ENCODE measurements around the gene IFT25.
A peak's percentile ranks its signal among the peaks of the same experiment; 100 is the strongest.

IFT25 gene

DNA sequence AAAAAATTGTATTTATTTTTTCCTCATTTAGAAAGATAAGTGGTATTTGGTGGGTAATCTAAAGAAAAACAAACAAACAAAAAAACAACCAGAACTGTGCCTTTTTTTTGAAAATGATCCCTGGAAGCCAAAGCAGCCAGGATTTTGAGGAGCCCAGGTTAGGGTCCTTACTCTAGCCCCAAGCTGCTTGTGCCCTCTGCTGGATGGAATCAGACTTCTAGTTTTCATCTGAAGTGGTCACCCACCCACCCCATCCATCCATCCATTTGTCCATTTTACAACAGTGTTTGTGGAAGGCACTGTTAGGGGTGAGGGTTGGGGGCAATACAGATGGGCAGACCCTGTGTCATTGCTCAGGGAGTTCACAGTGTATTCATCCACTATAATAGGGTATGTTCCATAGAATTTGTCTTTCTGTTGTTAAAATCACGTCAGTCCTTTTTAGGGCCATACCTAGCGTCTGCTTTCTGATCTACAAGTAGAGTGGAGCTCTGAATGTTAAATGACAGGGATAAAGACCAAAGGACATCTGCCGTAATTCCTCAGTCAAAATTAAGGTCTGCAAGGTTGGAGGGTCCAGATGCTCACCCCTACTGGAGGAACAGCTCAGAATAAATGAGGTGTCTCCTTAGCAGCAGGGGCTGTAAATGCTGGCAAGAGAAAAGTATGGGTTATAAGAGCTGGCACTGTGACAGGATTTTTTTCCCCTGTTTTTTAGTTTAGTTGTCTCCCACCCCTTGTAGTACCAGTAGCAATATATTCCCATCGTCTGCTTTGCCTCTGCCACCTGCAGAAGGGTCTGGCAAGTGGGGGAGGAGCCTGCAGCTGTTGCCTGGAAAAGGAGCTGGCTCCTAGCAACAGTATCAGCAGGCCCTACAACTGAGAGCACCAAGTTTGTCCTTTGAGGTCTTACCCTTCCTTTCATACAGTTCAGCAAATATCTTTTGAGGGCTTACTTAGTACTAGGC, 3.8 kb upstream of the IFT25 start:
- Histone ChIP-seq H3K27ac (ENCODE audit: low read depth, low read length) (no peak overlapping the region), H3K4me3 (ENCODE audit: low read length) (no peak overlapping the region), H3K4me1 (ENCODE audit: control insufficient read depth, insufficient read depth, low read length) (peaks cover 15% of the 10 kb centered on the region), H3K9ac (ENCODE audit: low read length) (no peak overlapping the region), H3K36me3 (ENCODE audit: control insufficient read depth, insufficient read depth, low read length) (peaks cover 3% of the 10 kb centered on the region), H3K27me3 (ENCODE audit: control insufficient read depth, insufficient read depth, low read length) (no peaks in the 10 kb centered on the region)

DNA sequence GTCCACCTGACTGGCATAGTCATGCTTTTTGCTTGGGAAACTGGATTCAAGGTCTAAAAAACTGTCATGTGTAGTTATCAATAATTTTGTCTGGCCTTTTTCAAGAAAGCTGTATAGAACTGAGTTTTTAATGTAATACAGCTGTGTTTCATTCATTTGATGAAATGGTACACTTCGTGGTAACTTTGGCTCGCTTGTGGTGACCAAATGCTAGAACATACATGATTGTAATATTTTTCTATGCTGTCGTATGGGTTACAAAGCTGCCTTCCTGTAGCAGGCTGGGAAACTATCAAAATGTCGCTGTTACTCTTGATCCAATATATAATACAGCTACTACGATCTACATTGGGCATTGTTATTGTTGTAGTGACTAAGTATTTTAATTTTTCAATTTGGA, 2.8 kb upstream of the IFT25 start:
- peaks cover 3% of the 10 kb centered on the region for H3K36me3 ChIP-seq (ENCODE audit: control insufficient read depth, insufficient read depth, low read length)
- H3K27ac ChIP-seq (ENCODE audit: low read depth, low read length), result no peak overlapping the region
- no peak overlapping the region for H3K4me3 ChIP-seq (ENCODE audit: low read length)
- peaks cover 11% of the 10 kb centered on the region for H3K4me1 ChIP-seq (ENCODE audit: control insufficient read depth, insufficient read depth, low read length)
- H3K9ac ChIP-seq (ENCODE audit: low read length), result no peak overlapping the region
- H3K27me3 ChIP-seq (ENCODE audit: control insufficient read depth, insufficient read depth, low read length), result no peaks in the 10 kb centered on the region

DNA sequence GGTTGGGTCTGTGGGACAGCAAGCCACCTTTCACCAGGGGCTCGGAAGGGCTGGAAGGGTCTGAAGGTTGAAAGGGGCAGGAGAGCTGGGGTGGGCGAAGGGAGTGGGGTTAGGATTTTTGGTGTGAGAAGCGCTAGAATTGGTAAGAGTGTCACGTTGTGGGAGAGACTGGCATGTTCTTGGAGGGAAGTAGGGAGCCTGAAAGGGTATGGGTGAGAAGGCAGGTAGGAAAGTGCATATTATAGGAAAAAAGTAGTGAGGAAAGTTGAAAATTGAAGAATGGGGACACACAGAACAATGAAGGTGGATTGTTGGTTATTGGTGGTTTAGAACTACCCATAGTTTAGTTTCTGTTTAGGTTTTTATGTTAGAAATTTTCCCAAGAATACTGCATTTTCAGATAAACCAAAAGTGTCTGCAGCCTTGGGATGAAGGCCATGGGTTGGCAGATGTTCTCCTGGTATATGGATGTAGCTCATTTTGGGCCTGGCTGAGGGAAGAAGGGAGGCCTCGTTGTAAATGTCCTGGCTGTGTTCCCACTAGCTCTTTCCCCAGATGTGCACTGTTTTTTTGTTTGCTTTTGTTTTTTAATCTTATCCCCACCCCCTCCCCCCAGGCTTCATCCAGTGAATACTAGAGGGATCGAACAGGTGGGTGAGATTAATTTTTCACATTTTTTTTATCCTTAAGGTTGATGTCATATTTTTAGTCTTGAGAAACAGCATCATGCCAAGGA, 1.8 kb upstream of the IFT25 start:
- Histone ChIP-seq H3K27ac (ENCODE audit: low read depth, low read length) (peak overlapping the region; percentile 88), H3K4me1 (ENCODE audit: control insufficient read depth, insufficient read depth, low read length) (peaks cover 11% of the 10 kb centered on the region), H3K4me3 (ENCODE audit: low read length) (peak overlapping the region; percentile 73), H3K36me3 (ENCODE audit: control insufficient read depth, insufficient read depth, low read length) (peaks cover 3% of the 10 kb centered on the region), H3K27me3 (ENCODE audit: control insufficient read depth, insufficient read depth, low read length) (no peaks in the 10 kb centered on the region), H3K9ac (ENCODE audit: low read length) (no peak overlapping the region)

DNA sequence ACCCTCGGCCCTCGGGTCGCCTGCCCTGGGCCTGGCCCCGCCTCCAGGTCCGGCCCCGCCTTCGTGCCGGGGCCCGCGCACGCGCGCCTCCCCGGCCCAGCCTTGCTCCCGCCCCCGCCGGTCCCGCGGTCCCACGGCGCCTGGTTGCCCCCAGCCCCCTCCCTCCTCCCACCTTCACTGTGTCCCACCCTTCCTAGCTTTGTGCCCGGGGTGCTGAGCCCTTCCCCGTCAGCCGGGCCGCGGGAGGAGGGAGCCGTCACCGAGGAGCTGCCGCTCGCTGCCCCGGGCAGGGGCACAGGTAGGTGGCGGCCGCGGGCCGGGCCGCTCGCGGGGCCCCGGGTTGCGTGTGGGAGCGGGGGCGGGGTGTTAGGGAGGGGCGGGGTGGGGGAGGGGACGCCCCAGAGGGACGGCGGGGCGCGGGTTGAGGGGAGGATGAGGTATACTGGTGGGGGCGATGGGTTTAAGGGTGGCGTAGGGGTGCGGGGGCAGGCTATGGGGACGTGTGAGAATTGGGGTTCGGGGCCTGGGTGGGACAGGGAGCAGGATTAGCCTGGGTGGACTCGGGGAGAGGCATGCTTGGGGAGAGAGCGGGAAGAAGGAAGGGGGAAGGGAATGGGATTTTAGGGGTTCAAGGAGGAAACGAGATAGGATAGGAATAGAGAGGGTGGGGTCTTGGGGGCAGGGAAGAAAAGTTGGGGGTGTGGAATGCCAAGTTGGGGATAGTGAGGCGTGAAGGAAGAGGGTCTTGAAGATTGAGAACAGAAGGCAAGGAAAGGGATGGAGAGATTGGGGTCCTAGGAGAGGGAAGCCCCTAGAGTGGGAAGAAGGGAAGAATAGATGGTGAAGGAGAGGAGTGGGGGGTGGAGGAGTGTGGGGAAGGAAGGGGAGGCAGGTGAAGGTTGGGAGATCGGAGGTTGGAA, 1.0 kb upstream of the IFT25 start, which contains the start of gene LRRC42:
Gene LRRC42 (plus strand): TSS at position 99 of the 920 bp plus-strand sequence. CDS start 5,650 bp downstream, outside the sequence.
- H3K27ac ChIP-seq (ENCODE audit: low read depth, low read length), result peak within 1 kb of the TSS; percentile 92
- no peaks in the 10 kb centered on the region for H3K36me3 ChIP-seq (ENCODE audit: control insufficient read depth, insufficient read depth, low read length)
- H3K4me3 ChIP-seq (ENCODE audit: low read length), result peak within 1 kb of the TSS; percentile 90
- H3K27me3 ChIP-seq (ENCODE audit: control insufficient read depth, insufficient read depth, low read length), result no peaks in the 10 kb centered on the region
- peaks cover 11% of the 10 kb centered on the region for H3K4me1 ChIP-seq (ENCODE audit: control insufficient read depth, insufficient read depth, low read length)
- H3K9ac ChIP-seq (ENCODE audit: low read length), result peak within 1 kb of the TSS; percentile 49

DNA sequence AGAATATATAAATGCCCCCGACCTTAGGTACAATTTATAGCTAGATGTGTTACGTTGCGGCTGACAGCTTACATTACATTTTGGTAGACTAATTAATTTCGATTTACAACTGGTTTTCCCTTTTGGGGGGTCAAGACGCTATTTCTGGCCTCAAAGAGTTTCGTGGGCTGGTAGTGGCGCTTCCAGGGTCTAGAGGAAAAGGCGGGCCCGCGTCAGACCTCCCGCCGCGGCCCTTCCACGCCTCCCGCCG, 391 bp downstream of the IFT25 start:
- H3K4me1 ChIP-seq (ENCODE audit: control insufficient read depth, insufficient read depth, low read length), result peaks cover 11% of the 10 kb centered on the region
- H3K27me3 ChIP-seq (ENCODE audit: control insufficient read depth, insufficient read depth, low read length), result no peaks in the 10 kb centered on the region
- peak overlapping the region; percentile 49 for H3K9ac ChIP-seq (ENCODE audit: low read length)
- H3K4me3 ChIP-seq (ENCODE audit: low read length), result peak overlapping the region; percentile 90
- H3K36me3 ChIP-seq (ENCODE audit: control insufficient read depth, insufficient read depth, low read length), result no peaks in the 10 kb centered on the region
- peak overlapping the region; percentile 92 for H3K27ac ChIP-seq (ENCODE audit: low read depth, low read length)

DNA sequence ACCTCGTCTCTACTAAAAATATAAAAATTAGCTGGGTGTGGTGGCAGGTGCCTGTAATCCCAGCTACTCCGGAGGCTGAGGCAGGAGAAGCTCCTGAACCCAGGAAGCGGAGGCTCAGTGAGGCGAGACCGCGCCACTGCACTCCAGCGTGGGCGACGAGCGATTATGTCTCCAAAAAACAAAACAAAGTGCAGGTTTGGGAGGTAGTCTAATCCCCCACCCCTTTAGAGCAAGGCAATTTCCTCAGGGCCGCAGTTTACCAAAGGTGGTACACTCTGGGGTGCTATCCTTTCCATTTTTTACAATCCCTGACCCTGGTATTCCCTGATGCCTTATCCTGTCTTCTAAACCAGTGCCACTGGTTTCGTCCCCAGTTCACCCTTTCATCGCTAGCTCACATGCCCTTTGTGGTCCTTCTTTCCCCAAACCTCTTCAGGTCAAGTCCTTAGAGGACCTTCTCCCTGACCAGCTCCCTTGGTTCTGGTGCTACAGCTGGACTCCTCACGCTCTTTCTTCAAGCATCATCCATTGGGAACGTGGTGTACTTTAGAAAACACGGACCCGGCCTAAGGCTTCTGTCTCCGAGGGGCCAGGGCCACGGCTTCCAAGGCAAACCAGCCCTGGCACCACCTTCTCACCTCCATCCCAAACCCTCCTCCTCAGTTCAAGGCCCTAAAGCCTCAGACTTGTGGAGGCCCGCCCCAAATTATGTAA, 873 bp downstream of the IFT25 start:
- Histone ChIP-seq H3K27ac (ENCODE audit: low read depth, low read length) (peak overlapping the region; percentile 92), H3K36me3 (ENCODE audit: control insufficient read depth, insufficient read depth, low read length) (no peaks in the 10 kb centered on the region), H3K9ac (ENCODE audit: low read length) (peak overlapping the region; percentile 49), H3K4me3 (ENCODE audit: low read length) (peak overlapping the region; percentile 90), H3K27me3 (ENCODE audit: control insufficient read depth, insufficient read depth, low read length) (no peaks in the 10 kb centered on the region), H3K4me1 (ENCODE audit: control insufficient read depth, insufficient read depth, low read length) (peaks cover 11% of the 10 kb centered on the region)

DNA sequence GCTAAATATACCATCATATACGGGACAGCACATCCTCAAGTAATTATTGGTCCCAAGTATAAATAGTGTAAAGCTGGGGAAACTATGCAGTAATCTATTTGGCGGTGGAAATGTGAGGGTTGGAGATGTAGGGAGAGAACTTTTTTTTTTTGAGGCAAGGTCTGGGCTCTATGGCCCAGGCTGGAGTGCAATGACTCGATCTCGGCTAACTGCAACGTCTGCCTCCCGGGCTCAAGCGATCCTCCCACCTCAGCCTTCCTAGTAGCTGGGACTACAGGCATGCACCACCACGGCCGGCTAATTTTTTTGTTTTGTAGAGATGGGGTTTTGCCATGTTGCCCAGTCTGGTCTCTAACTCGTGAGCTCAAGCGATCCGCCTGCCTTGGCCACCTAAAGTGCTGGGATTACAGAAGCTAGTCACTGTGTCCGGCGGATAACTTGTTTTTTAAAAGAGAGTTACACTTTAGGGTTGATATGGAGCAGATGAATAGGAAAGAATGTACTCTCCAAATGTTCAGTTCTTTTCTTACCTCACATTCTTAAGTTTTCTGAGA, 1.9 kb downstream of the IFT25 start:
- Histone ChIP-seq H3K27me3 (ENCODE audit: control insufficient read depth, insufficient read depth, low read length) (no peaks in the 10 kb centered on the region), H3K9ac (ENCODE audit: low read length) (no peak overlapping the region), H3K4me1 (ENCODE audit: control insufficient read depth, insufficient read depth, low read length) (peaks cover 11% of the 10 kb centered on the region), H3K36me3 (ENCODE audit: control insufficient read depth, insufficient read depth, low read length) (no peaks in the 10 kb centered on the region), H3K4me3 (ENCODE audit: low read length) (no peak overlapping the region), H3K27ac (ENCODE audit: low read depth, low read length) (no peak overlapping the region)

DNA sequence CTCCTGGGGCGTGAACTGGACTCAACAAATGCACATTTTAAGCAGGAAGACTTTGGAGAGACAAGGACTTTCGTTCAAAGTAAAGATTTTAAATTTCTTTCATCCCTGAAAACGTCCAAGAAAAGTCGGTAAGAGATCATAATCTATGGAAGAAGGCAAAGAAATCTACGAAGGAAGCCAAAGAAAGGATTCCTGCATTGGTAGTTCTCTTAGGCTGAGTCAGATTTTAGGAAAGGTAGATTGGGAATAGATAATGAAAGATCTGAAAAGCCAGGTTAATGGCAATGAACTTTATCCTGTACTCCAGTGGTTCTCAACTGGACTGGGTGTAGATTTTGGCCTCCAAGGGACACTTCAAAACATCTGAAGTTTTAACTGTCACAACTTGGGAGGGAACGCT, 2.4 kb downstream of the IFT25 start:
- Histone ChIP-seq H3K27ac (ENCODE audit: low read depth, low read length) (no peak overlapping the region), H3K4me1 (ENCODE audit: control insufficient read depth, insufficient read depth, low read length) (peaks cover 11% of the 10 kb centered on the region), H3K27me3 (ENCODE audit: control insufficient read depth, insufficient read depth, low read length) (no peaks in the 10 kb centered on the region), H3K9ac (ENCODE audit: low read length) (no peak overlapping the region), H3K4me3 (ENCODE audit: low read length) (no peak overlapping the region), H3K36me3 (ENCODE audit: control insufficient read depth, insufficient read depth, low read length) (no peaks in the 10 kb centered on the region)

DNA sequence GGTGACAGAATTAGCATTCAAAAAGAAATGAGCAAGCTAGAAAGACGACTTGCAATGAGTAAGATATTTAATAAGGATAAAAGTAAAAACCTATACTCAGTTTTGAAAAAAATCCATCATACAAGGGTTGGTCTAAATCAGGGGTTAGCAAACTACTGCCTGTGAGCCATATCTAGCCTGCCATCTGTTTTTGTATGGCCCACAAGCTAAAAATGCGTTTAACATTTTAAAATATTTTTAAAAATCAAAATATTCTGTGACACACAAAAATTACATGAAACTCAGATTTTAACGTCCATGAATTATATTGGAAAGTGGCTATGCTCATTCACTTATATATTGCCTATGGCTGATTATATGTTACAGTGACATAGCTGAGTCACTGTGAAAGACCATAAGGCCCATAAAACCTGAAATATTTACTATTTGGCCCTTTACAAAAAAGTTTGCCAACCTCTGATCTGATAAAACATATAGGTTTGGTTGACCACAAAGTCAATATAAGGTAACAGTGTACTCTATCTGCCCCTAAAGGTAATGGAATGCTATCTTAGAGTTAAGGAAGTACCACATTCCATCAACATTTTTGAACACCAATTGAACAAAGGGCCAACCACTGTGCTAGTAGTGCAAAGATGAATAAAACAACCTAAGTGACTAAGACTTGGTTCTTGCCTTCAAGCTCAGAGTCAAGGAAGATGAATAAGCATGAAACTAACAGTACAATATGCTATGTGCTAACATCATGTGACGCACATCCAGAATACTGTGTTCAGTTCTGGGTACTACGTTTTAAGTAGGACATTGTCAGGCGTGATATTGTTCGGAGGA, 3.2 kb downstream of the IFT25 start:
- H3K27me3 ChIP-seq (ENCODE audit: control insufficient read depth, insufficient read depth, low read length), result no peaks in the 10 kb centered on the region
- H3K4me3 ChIP-seq (ENCODE audit: low read length), result no peak overlapping the region
- H3K36me3 ChIP-seq (ENCODE audit: control insufficient read depth, insufficient read depth, low read length), result no peaks in the 10 kb centered on the region
- no peak overlapping the region for H3K27ac ChIP-seq (ENCODE audit: low read depth, low read length)
- no peak overlapping the region for H3K9ac ChIP-seq (ENCODE audit: low read length)
- H3K4me1 ChIP-seq (ENCODE audit: control insufficient read depth, insufficient read depth, low read length), result peaks cover 11% of the 10 kb centered on the region

DNA sequence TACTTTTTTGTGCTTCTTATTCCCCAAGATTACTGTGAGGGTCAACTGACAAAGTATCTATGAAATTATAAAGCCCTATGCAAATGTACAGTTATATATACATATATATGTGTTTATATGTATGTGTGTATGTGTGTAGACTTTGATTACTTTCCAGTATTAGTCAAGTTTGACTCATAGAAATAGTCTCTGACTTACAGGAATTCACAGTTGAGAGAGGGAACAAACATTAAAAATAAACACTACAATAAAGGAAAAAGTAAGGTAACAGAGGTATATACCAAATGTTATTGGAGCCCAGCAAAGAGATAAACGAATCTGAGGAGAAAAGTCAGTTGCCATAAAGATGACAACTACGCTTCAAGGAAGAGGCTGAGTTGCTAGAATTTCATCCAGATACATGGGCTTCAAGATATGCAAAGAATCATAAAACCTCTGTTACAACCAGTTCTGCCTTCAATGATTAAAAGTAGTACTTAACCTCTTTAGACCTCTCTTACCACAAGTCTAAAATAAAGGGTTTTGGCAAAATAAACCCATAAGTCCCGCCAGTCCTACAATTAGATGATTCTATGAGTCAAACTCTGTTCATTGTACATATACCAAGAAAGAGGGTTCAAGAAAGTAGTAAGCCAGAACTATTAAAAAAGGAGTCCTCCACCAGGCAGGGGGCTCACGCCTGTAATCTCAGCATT, 7.2 kb downstream of the IFT25 start:
- Histone ChIP-seq H3K36me3 (ENCODE audit: control insufficient read depth, insufficient read depth, low read length) (no peaks in the 10 kb centered on the region), H3K27me3 (ENCODE audit: control insufficient read depth, insufficient read depth, low read length) (no peaks in the 10 kb centered on the region), H3K27ac (ENCODE audit: low read depth, low read length) (no peak overlapping the region), H3K4me3 (ENCODE audit: low read length) (no peak overlapping the region), H3K9ac (ENCODE audit: low read length) (no peak overlapping the region), H3K4me1 (ENCODE audit: control insufficient read depth, insufficient read depth, low read length) (no peaks in the 10 kb centered on the region)

Data from rectal smooth muscle tissue (tissue), 1 donor.